Parathyroid adenoma (tissue), 2 donors: ENCODE data around the gene GABRG3.

Source experiments
- H2AFZ ChIP-seq: fragments of 300-600 bp; sonication (generic); one replicate; pipeline ENCODE4 v1.7.0; 2017; ENCODE audit warnings: antibody characterized with exemption, mild to moderate bottlenecking
- H3K27ac ChIP-seq: fragments of 300-600 bp; sonication (generic); one replicate; pipeline ENCODE4 v1.7.0; 2017
- H3K27me3 ChIP-seq: fragments of 300-600 bp; sonication (generic); one replicate; pipeline ENCODE4 v1.7.0; 2017; ENCODE audit warnings: low read length; ENCODE audit not compliant: control insufficient read depth, insufficient read depth
- H3K36me3 ChIP-seq: fragments of 300-600 bp; sonication (generic); one replicate; pipeline ENCODE4 v1.7.0; 2017; ENCODE audit warnings: low read length; ENCODE audit not compliant: control insufficient read depth, insufficient read depth
- H3K4me1 ChIP-seq: fragments of 300-600 bp; sonication (generic); one replicate; pipeline ENCODE4 v1.7.0; 2017; ENCODE audit warnings: control low read depth
- H3K4me2 ChIP-seq: fragments of 300-600 bp; sonication (generic); one replicate; pipeline ENCODE4 v1.7.0; 2017; ENCODE audit warnings: low read length
- H3K4me3 ChIP-seq: fragments of 300-600 bp; sonication (generic); one replicate; pipeline ENCODE4 v1.7.0; 2017; ENCODE audit warnings: low read depth, low read length
- H3K79me2 ChIP-seq: fragments of 300-600 bp; sonication (generic); one replicate; pipeline ENCODE4 v1.7.0; 2017; ENCODE audit warnings: control low read depth
- H3K9ac ChIP-seq: fragments of 300-600 bp; sonication (generic); one replicate; pipeline ENCODE4 v1.7.0; 2017; ENCODE audit warnings: mild to moderate bottlenecking
- H3K9me3 ChIP-seq: fragments of 300-600 bp; sonication (generic); one replicate; pipeline ENCODE4 v1.7.0; 2017; ENCODE audit warnings: low read length; ENCODE audit not compliant: control insufficient read depth
- TF ChIP-seq, protein P1 (sequence below): fragments of 300-600 bp; sonication (generic); IDR thresholded peaks from one replicate; pipeline ENCODE4 v1.7.0; 2017; ENCODE audit warnings: antibody characterized with exemption, mild to moderate bottlenecking
- donor health status: primary hyperparathyroidism.

Gene GABRG3

DNA sequence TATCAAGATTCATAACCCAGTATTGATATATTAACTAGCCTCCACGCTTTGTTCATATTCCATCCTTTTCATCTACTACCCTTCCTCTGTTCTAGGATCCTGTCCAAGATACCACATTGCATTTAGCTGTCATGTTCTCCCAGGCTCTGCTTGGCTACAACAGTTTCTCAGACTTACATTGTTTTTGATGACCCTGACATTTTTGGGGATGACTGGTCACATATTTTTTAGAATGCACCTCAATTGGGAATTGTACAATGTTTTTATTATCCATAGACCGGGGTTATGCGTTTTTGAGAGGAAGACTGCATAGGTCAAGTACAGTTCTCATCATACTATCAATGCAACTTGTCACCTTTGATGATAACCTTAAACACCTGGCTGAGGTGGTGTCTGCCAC is 421.2 kb downstream of the GABRG3 start:
- H3K4me2 ChIP-seq, result no peak overlapping the region

DNA sequence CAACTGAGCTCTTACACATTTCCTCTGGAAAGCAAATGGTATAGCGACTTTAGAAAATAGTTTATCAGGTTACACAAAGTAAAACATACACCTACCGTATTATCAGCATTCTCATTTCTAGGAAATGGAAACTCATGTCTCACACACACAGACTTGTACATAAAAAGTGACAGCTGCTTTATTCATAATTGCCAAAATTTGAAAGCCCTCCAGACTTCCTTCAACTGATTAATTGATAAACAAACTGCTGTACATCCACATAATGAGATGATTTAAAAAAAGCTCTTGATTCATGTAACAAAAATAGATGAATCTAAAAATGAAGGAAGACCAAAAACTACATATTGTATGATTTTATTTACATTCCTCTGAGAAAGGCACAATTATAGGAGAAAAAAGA is 425.5 kb downstream of the GABRG3 start:
- no peaks in the 10 kb centered on the region for H3K9me3 ChIP-seq
- no peak overlapping the region for H2AFZ ChIP-seq
- no peak overlapping the region for H3K4me3 ChIP-seq
- no peak overlapping the region for H3K4me2 ChIP-seq
- H3K79me2 ChIP-seq, result no peaks in the 10 kb centered on the region
- no peak overlapping the region for H3K9ac ChIP-seq
- H3K27ac ChIP-seq, result no peak overlapping the region
- H3K4me1 ChIP-seq, result no peaks in the 10 kb centered on the region
- H3K27me3 ChIP-seq, result no peaks in the 10 kb centered on the region
- no peaks in the 10 kb centered on the region for H3K36me3 ChIP-seq
- TF ChIP-seq, protein P1, sequence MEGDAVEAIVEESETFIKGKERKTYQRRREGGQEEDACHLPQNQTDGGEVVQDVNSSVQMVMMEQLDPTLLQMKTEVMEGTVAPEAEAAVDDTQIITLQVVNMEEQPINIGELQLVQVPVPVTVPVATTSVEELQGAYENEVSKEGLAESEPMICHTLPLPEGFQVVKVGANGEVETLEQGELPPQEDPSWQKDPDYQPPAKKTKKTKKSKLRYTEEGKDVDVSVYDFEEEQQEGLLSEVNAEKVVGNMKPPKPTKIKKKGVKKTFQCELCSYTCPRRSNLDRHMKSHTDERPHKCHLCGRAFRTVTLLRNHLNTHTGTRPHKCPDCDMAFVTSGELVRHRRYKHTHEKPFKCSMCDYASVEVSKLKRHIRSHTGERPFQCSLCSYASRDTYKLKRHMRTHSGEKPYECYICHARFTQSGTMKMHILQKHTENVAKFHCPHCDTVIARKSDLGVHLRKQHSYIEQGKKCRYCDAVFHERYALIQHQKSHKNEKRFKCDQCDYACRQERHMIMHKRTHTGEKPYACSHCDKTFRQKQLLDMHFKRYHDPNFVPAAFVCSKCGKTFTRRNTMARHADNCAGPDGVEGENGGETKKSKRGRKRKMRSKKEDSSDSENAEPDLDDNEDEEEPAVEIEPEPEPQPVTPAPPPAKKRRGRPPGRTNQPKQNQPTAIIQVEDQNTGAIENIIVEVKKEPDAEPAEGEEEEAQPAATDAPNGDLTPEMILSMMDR, result no peak

More for the DNA sequence above, 421.2 kb downstream of the GABRG3 start:
- no peaks in the 10 kb centered on the region for H3K79me2 ChIP-seq
- H3K27ac ChIP-seq, result no peak overlapping the region
- H2AFZ ChIP-seq, result no peak overlapping the region
- TF ChIP-seq, protein P1, result no peak
- no peaks in the 10 kb centered on the region for H3K9me3 ChIP-seq
- H3K36me3 ChIP-seq, result no peaks in the 10 kb centered on the region
- H3K4me3 ChIP-seq, result no peak overlapping the region
- H3K27me3 ChIP-seq, result no peaks in the 10 kb centered on the region
- no peak overlapping the region for H3K9ac ChIP-seq
- no peaks in the 10 kb centered on the region for H3K4me1 ChIP-seq

DNA sequence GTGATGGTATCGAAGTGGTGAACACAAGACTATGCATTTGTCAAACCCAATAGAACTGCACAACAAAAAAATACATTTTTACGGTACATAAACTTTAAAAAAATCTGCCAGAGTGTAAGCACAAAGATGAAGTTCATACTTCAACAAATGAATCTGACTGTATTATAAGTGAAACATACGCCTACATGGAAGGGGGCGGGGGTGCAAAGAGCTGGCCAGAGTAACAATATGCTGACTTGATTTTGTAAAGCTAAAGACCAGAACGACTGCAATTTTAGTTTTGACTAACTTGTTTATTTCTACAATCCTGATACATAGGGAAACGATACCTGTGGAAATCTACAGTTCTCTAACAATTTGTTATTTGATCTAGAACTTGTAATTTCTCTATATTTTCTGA is 426.0 kb downstream of the GABRG3 start:
- TF ChIP-seq, protein P1, result no peak
- no peak overlapping the region for H3K4me2 ChIP-seq
- H3K79me2 ChIP-seq, result no peaks in the 10 kb centered on the region
- H3K4me1 ChIP-seq, result no peaks in the 10 kb centered on the region
- no peaks in the 10 kb centered on the region for H3K27me3 ChIP-seq
- no peaks in the 10 kb centered on the region for H3K36me3 ChIP-seq
- no peak overlapping the region for H3K27ac ChIP-seq
- H2AFZ ChIP-seq, result no peak overlapping the region
- no peak overlapping the region for H3K4me3 ChIP-seq
- H3K9me3 ChIP-seq, result no peaks in the 10 kb centered on the region
- H3K9ac ChIP-seq, result no peak overlapping the region

DNA sequence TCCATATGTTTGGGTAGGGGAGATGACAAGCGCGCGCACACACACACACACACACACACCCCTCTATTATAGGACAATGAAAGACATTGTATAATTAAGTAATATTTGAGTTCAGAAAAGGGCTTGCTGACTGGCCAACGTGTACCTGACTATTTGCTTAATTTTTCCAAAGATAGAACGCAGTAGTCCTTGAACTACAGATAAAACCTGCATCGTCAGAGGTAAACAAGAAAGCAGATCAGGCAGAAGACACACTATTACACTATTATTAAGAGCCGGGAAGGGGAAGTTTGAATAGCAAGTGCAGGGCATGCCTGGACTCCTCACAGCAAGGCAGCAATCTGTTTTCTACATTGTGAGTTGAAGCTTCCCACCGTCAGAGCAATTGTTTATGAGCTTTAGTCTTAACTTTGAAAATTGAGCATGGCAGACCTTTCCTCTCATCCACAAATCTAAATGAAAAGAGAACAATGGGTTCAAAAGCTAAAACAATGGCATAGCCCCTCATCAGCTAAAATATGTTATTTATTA is 427.7 kb downstream of the GABRG3 start:
- H3K4me1 ChIP-seq, result no peaks in the 10 kb centered on the region
- H3K4me3 ChIP-seq, result no peak overlapping the region
- H2AFZ ChIP-seq, result no peak overlapping the region
- no peaks in the 10 kb centered on the region for H3K9me3 ChIP-seq
- no peak overlapping the region for H3K9ac ChIP-seq
- no peaks in the 10 kb centered on the region for H3K27me3 ChIP-seq
- TF ChIP-seq, protein P1, result no peak
- H3K79me2 ChIP-seq, result no peaks in the 10 kb centered on the region
- H3K36me3 ChIP-seq, result no peaks in the 10 kb centered on the region
- no peak overlapping the region for H3K4me2 ChIP-seq
- H3K27ac ChIP-seq, result no peak overlapping the region

DNA sequence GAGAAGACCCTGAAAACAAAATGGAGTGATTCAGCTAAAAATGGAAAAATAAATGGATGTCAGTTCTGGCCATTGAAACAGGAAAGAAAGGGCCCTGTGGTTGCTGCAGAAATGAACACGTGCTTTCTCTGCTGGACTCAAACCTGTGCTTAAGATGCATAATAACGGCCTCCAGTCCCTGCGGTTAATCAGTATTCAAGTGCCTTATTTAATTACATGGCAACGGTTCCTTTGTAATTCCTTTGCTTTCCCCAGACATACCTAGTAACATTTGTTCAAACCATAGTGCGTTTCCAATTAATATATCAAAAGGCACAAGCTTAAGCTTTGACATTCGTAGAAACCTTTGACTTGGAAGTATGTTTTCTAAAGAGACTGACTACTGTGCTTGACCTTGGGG is 428.3 kb downstream of the GABRG3 start:
- no peak overlapping the region for H3K4me3 ChIP-seq
- H3K36me3 ChIP-seq, result no peaks in the 10 kb centered on the region
- no peaks in the 10 kb centered on the region for H3K79me2 ChIP-seq
- H2AFZ ChIP-seq, result no peak overlapping the region
- no peaks in the 10 kb centered on the region for H3K4me1 ChIP-seq
- H3K27ac ChIP-seq, result no peak overlapping the region
- no peaks in the 10 kb centered on the region for H3K9me3 ChIP-seq
- TF ChIP-seq, protein P1, result no peak
- no peak overlapping the region for H3K4me2 ChIP-seq
- H3K9ac ChIP-seq, result no peak overlapping the region
- H3K27me3 ChIP-seq, result no peaks in the 10 kb centered on the region
